Measurements from ENCODE around the gene ENPP5. TPM values are rescaled to one million over a fixed set of nuclear protein-coding genes. Genes with fewer than 3 reads are reported as not detected.

The ENPP5 gene
- total RNA-seq, 1 experiment from 2014 or later, result not detected

Other genes with a start within 250 kb of the ENPP5 start
- 0.05 and 0.06 TPM in 2 replicates for gene CLIC5, start 155.1 kb downstream of the ENPP5 start, total RNA-seq (2014; rRNA removed; shearing (Covaris generic))
- gene ENPP4, start 41.0 kb downstream of the ENPP5 start, total RNA-seq (2014; rRNA removed; shearing (Covaris generic)), result 0.23 and 0.32 TPM in 2 replicates